IMR-90 (cell line): ENCODE data around the gene SEPHS1. TPM values are rescaled to one million over a fixed set of nuclear protein-coding genes. Genes with fewer than 3 reads are reported as not detected.

Source experiments
- ATAC-seq: fragments of 200-7000 bp; cut with Tn5 transposase; 2 replicates; pipeline ENCODE4 v1.9.1; 2020; ENCODE audit warnings: low read depth, mild to moderate bottlenecking, moderate library complexity
- BruUV-seq: library from RNA; stranded (reverse); fragments of 400-500 nt; replicated peaks from 2 replicates; lab custom pipeline; 2021; lab: Mats Ljungman, UMichigan
- CTCF ChIA-PET: fragments of 300-600 bp; formaldehyde crosslinking; extraction: SDS; loops from one replicate; lab custom pipeline; 2021; ENCODE audit warnings: antibody characterized with exemption; lab: Yijun Ruan, JAX
- POLR2A ChIA-PET: fragments of 300-600 bp; sonication (Branson Sonifier 250); formaldehyde crosslinking; loops from one replicate; lab custom pipeline; 2022; ENCODE audit warnings: antibody characterized with exemption; ENCODE audit not compliant: unreplicated experiment; lab: Charles Lee
- DNase-seq: peaks from one replicate; pipeline ENCODE4 v3.0.0; 2013
- H2AFZ ChIP-seq: replicated peaks from 2 replicates; pipeline ENCODE3; 2013; ENCODE audit warnings: low read length, mild to moderate bottlenecking; ENCODE audit not compliant: poor library complexity
- H2AK5ac ChIP-seq: 2 replicates; pipeline ENCODE4 v1.6.1; 2013; ENCODE audit warnings: low read depth, low read length, inconsistent platforms
- H2AK9ac ChIP-seq: replicated peaks from 2 replicates; pipeline ENCODE3; 2013; ENCODE audit warnings: mild to moderate bottlenecking, low read depth, low read length, moderate library complexity; ENCODE audit not compliant: poor library complexity
- H2BK120ac ChIP-seq: 2 replicates; pipeline ENCODE4 v1.6.1; 2013; ENCODE audit warnings: low read depth, low read length, inconsistent platforms
- H2BK15ac ChIP-seq: 3 replicates; pipeline ENCODE4 v1.6.1; 2013; ENCODE audit warnings: low read depth, low read length, inconsistent platforms
- H2BK20ac ChIP-seq: 2 replicates; pipeline ENCODE4 v1.6.1; 2013; ENCODE audit warnings: low read depth, mild to moderate bottlenecking, inconsistent platforms, low read length, moderate library complexity
- H2BK5ac ChIP-seq: 2 replicates; pipeline ENCODE4 v1.6.1; 2013; ENCODE audit warnings: mild to moderate bottlenecking, low read depth, low read length, inconsistent platforms; ENCODE audit not compliant: poor library complexity, severe bottlenecking
- H3K14ac ChIP-seq: replicated peaks from 2 replicates; pipeline ENCODE4 v1.6.1; 2013; ENCODE audit warnings: low read depth, low read length, inconsistent platforms
- H3K18ac ChIP-seq: 2 replicates; pipeline ENCODE4 v1.6.1; 2013; ENCODE audit warnings: low read depth, low read length, control low read depth
- H3K23ac ChIP-seq: 2 replicates; pipeline ENCODE4 v1.6.1; 2013; ENCODE audit warnings: low read depth, low read length, inconsistent platforms
- H3K27ac ChIP-seq: 2 replicates; pipeline ENCODE4 v1.5.1; 2013; ENCODE audit warnings: mild to moderate bottlenecking, control low read depth, low read length; ENCODE audit not compliant: insufficient read depth
- H3K27me3 ChIP-seq: 2 replicates; pipeline ENCODE4 v1.6.1; 2013; ENCODE audit warnings: low read length; ENCODE audit not compliant: control insufficient read depth, insufficient read depth
- H3K36me3 ChIP-seq: 2 replicates; pipeline ENCODE4 v1.6.1; 2013; ENCODE audit warnings: low read length, mixed read lengths; ENCODE audit not compliant: control insufficient read depth, insufficient read depth
- H3K4ac ChIP-seq: 2 replicates; pipeline ENCODE4 v1.6.1; 2013; ENCODE audit warnings: low read depth, low read length, inconsistent platforms
- H3K4me1 ChIP-seq: 2 replicates; pipeline ENCODE4 v1.6.1; 2013; ENCODE audit warnings: low read length, mixed read lengths; ENCODE audit not compliant: control insufficient read depth, insufficient read depth
- H3K4me2 ChIP-seq: 2 replicates; pipeline ENCODE4 v1.6.1; 2013; ENCODE audit warnings: low read depth, mild to moderate bottlenecking, control low read depth, low read length, moderate library complexity
- H3K4me3 ChIP-seq: 2 replicates; pipeline ENCODE4 v1.5.1; 2013; ENCODE audit warnings: low read depth, mild to moderate bottlenecking, control low read depth, low read length, moderate library complexity; ENCODE audit not compliant: insufficient read depth
- H3K56ac ChIP-seq: 2 replicates; pipeline ENCODE4 v1.6.1; 2013; ENCODE audit warnings: low read length, inconsistent platforms; ENCODE audit not compliant: insufficient read depth; ENCODE audit errors: extremely low read depth
- H3K79me1 ChIP-seq, 2 experiments: 2 replicates each; pipeline ENCODE4 v1.6.1; 2013; ENCODE audit warnings: low read length in 2 of 2, inconsistent platforms in 1 of 2, low read depth in 1 of 2
- H3K9ac ChIP-seq: 2 replicates; pipeline ENCODE4 v1.6.1; 2013; ENCODE audit warnings: low read depth, low read length, control low read depth
- H3K9me1 ChIP-seq: 2 replicates; pipeline ENCODE4 v1.6.1; 2013; ENCODE audit warnings: low read length, inconsistent platforms; ENCODE audit not compliant: insufficient read depth
- H3K9me3 ChIP-seq: 2 replicates; pipeline ENCODE4 v1.6.1; 2013; ENCODE audit warnings: low read length; ENCODE audit not compliant: control insufficient read depth, insufficient read depth
- H4K20me1 ChIP-seq: 2 replicates; pipeline ENCODE4 v1.6.1; 2013; ENCODE audit warnings: low read length, inconsistent platforms; ENCODE audit not compliant: insufficient read depth
- H4K5ac ChIP-seq: 2 replicates; pipeline ENCODE4 v1.6.1; 2013; ENCODE audit warnings: mild to moderate bottlenecking, low read depth, low read length, control low read depth
- H4K8ac ChIP-seq, 2 experiments: 2 replicates each; pipeline ENCODE4 v1.6.1; 2013; ENCODE audit warnings: low read depth in 2 of 2, low read length in 2 of 2, control low read depth in 1 of 2, inconsistent platforms in 1 of 2
- H4K91ac ChIP-seq: 2 replicates; pipeline ENCODE4 v1.6.1; 2013; ENCODE audit warnings: low read depth, low read length, inconsistent platforms; ENCODE audit not compliant: insufficient read depth
- BHLHE40 ChIP-seq: fragments of 150-350 bp; IDR thresholded peaks from 2 replicates; pipeline ENCODE4 v1.6.1; 2016; ENCODE audit warnings: mild to moderate bottlenecking, low read depth, low read length
- MXI1 ChIP-seq: IDR thresholded peaks from 2 replicates; pipeline ENCODE4 v1.6.1; 2012; ENCODE audit warnings: low read depth, mild to moderate bottlenecking, low read length, moderate library complexity, borderline replicate concordance
- NFE2L2 ChIP-seq: fragments of 150-350 bp; IDR thresholded peaks from 2 replicates; pipeline ENCODE4 v1.6.1; 2016; ENCODE audit warnings: low read depth, mild to moderate bottlenecking, low read length
- POLR2A ChIP-seq: IDR thresholded peaks from 2 replicates; pipeline ENCODE4 v1.6.1; 2012; ENCODE audit warnings: mild to moderate bottlenecking, low read depth, low read length
- RAD21 ChIP-seq: IDR thresholded peaks from 2 replicates; pipeline ENCODE4 v1.6.1; 2012; ENCODE audit warnings: low read length, improper control_type of control experiment
- RFX5 ChIP-seq: IDR thresholded peaks from 2 replicates; pipeline ENCODE4 v1.8.0; 2012; ENCODE audit warnings: low read depth, mild to moderate bottlenecking, low read length, moderate library complexity
- dilution Hi-C: fragments of 300-500 bp; cut with HindIII; formaldehyde crosslinking; loops from one replicate; pipeline ENCODE4 v1.14.3; 2018; ENCODE audit warnings: low sequenced_read_pairs; ENCODE audit not compliant: unreplicated experiment
- in situ Hi-C: fragments of 300-500 bp; cut with MboI; formaldehyde crosslinking; loops from 3 replicates; pipeline ENCODE4 v1.14.3; 2019; ENCODE audit warnings: low sequenced_read_pairs, inconsistent platforms, mixed read lengths
- intact Hi-C: fragments of 100-400 bp; cut with micrococcal nuclease; formaldehyde crosslinking; loops from 2 replicates; pipeline ENCODE4 v1.10.0; 2022
- polyA plus RNA-seq, 3 experiments: library from polyadenylated mRNA; depleted of rRNA; stranded (reverse); fragments of >200 nt; gene quantifications; 2 replicates each; pipeline ENCODE4 v1.2.3, GENCODE V29; 2012; ENCODE audit warnings: low replicate concordance in 1 of 3
- total RNA-seq: library from RNA; depleted of rRNA; stranded (reverse); fragments of >200 nt; gene quantifications from 2 replicates; pipeline ENCODE4 v1.2.3, GENCODE V29; 2012
- TF ChIP-seq, protein P1 (sequence below): fragments of 150-350 bp; IDR thresholded peaks from 2 replicates; pipeline ENCODE4 v1.6.1; 2016; ENCODE audit warnings: low read depth, mild to moderate bottlenecking, low read length, moderate library complexity, borderline replicate concordance
- TF ChIP-seq, protein P2 (sequence below): fragments of 150-350 bp; IDR thresholded peaks from 2 replicates; pipeline ENCODE4 v1.6.1; 2017; ENCODE audit warnings: mild to moderate bottlenecking, antibody characterized with exemption, low read length, low read depth

The SEPHS1 gene
- total and polyA plus RNA-seq, 2 of the 4 experiments (the other 2 are of a cell fraction): 39.4 to 69.4 TPM

DNA sequence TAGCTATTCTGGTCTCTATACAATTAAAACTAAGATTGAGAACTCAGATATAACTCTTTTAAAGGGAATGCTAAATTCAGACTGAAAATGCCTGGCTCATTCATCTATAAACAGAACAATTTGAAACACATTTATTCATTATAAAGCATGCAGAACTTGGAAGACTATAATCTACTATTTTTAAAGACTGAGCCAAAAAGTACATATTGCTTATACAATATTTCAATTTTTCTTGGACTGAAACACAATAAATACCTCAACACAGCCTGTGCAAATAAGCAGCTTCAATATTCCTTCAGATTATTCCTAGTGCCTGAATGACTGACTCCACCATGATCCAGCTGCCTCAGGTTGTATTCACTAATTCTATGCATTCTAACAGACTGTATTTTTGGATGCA lies 32.7 kb downstream of the SEPHS1 start:
- no peak overlapping the region for H4K91ac ChIP-seq
- H2BK20ac ChIP-seq: no peak overlapping the region
- H3K36me3 ChIP-seq: peaks cover 8% of the 10 kb centered on the region
- H2AK5ac ChIP-seq: no peak overlapping the region
- no peaks in the 10 kb centered on the region for H3K79me1 ChIP-seq
- H3K23ac ChIP-seq: no peak overlapping the region
- H3K18ac ChIP-seq: no peak overlapping the region
- no TSS peak for BruUV-seq
- intact Hi-C loops (no loop called here), in situ Hi-C loops (no loop called here), dilution Hi-C loops (no loop called here)
- H2BK120ac ChIP-seq: no peak overlapping the region
- H3K9me3 ChIP-seq: no peaks in the 10 kb centered on the region
- H3K4me2 ChIP-seq: no peak overlapping the region
- no peak overlapping the region for H3K9ac ChIP-seq
- H3K4me1 ChIP-seq: no peaks in the 10 kb centered on the region
- no peak overlapping the region for H3K14ac ChIP-seq
- H3K27ac ChIP-seq: no peak overlapping the region
- no peak for TF ChIP-seq MXI1
- no peak for TF ChIP-seq BHLHE40
- TF ChIP-seq POLR2A: no peak
- TF ChIP-seq, protein P1, sequence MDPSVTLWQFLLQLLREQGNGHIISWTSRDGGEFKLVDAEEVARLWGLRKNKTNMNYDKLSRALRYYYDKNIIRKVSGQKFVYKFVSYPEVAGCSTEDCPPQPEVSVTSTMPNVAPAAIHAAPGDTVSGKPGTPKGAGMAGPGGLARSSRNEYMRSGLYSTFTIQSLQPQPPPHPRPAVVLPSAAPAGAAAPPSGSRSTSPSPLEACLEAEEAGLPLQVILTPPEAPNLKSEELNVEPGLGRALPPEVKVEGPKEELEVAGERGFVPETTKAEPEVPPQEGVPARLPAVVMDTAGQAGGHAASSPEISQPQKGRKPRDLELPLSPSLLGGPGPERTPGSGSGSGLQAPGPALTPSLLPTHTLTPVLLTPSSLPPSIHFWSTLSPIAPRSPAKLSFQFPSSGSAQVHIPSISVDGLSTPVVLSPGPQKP: no peak
- no peak for TF ChIP-seq RFX5
- TF ChIP-seq, protein P2, sequence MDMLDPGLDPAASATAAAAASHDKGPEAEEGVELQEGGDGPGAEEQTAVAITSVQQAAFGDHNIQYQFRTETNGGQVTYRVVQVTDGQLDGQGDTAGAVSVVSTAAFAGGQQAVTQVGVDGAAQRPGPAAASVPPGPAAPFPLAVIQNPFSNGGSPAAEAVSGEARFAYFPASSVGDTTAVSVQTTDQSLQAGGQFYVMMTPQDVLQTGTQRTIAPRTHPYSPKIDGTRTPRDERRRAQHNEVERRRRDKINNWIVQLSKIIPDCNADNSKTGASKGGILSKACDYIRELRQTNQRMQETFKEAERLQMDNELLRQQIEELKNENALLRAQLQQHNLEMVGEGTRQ: no peak
- no peak for TF ChIP-seq NFE2L2
- no peak for TF ChIP-seq RAD21
- H2AFZ ChIP-seq: no peak overlapping the region
- H4K20me1 ChIP-seq: no peaks in the 10 kb centered on the region
- no peaks in the 10 kb centered on the region for H3K27me3 ChIP-seq
- H4K5ac ChIP-seq: no peak overlapping the region
- DNase-seq (no peak), ATAC-seq (no peak)
- no peak overlapping the region for H3K56ac ChIP-seq
- no peak overlapping the region for H3K4me3 ChIP-seq
- no peak overlapping the region for H2BK5ac ChIP-seq
- H3K9me1 ChIP-seq: no peaks in the 10 kb centered on the region
- ChIA-PET CTCF (no interaction called here), POLR2A (no interaction called here)
- no peak overlapping the region for H2BK15ac ChIP-seq
- H4K8ac ChIP-seq: no peak overlapping the region
- no peak overlapping the region for H2AK9ac ChIP-seq
- H3K4ac ChIP-seq: no peak overlapping the region
